Breast epithelium (tissue), 4 donors: ENCODE measurements around the gene BRAF. TPM values are rescaled to one million over a fixed set of nuclear protein-coding genes. Genes with fewer than 3 reads are reported as not detected.

Source experiments
- DNase-seq, 2 donors: peaks; one replicate each; pipeline ENCODE4 v3.0.0-alpha.2; 2019; ENCODE audit warnings: low spot score in 2 of 2
- H3K27ac ChIP-seq, 2 donors: fragments of 200-600 bp; sonication (generic) in 1 of 2; one replicate each; pipeline ENCODE4 v1.5.1; 2016 to 2019; ENCODE audit warnings: mild to moderate bottlenecking in 1 of 2
- H3K27me3 ChIP-seq, 2 donors: fragments of 200-600 bp; sonication (generic) in 1 of 2; one replicate each; pipeline versions ENCODE4 v1.5.1 to v1.6.0; 2017 to 2019; ENCODE audit warnings: control low read depth in 1 of 2, mild to moderate bottlenecking in 1 of 2
- H3K36me3 ChIP-seq: fragments of 200-600 bp; one replicate; pipeline ENCODE4 v1.5.1; 2019
- H3K4me1 ChIP-seq, 2 donors: fragments of 200-600 bp; sonication (generic); one replicate each; pipeline ENCODE4 v1.5.1; 2016 to 2019; ENCODE audit warnings: control low read depth in 1 of 2
- H3K4me3 ChIP-seq, 3 donors: fragments of 200-600 bp; sonication (generic); 1 replicate in 2 of 3; 2 replicates in 1 of 3; pipeline ENCODE4 v1.5.1; 2016 to 2019; ENCODE audit warnings: mild to moderate bottlenecking in 3 of 3, moderate library complexity in 2 of 3
- H3K9me3 ChIP-seq, 2 donors: fragments of 200-600 bp; sonication (generic) in 1 of 2; one replicate each; pipeline ENCODE4 v1.5.1; 2016 to 2019; ENCODE audit warnings: control low read depth in 1 of 2
- CTCF ChIP-seq, 3 donors: fragments of 450-650 bp; IDR thresholded peaks; one replicate each; pipeline ENCODE4 v1.5.1; 2016 to 2017; ENCODE audit warnings: antibody characterized with exemption in 3 of 3, mild to moderate bottlenecking in 3 of 3, moderate library complexity in 3 of 3
- POLR2A ChIP-seq: fragments of 450-650 bp; IDR thresholded peaks from one replicate; pipeline ENCODE4 v1.6.1; 2016; ENCODE audit warnings: antibody characterized with exemption, mild to moderate bottlenecking, moderate library complexity
- POLR2AphosphoS5 ChIP-seq, 3 donors: sonication (generic); formaldehyde crosslinking; IDR thresholded peaks; one replicate each; pipeline ENCODE4 v1.6.1; 2017; ENCODE audit warnings: antibody characterized with exemption in 3 of 3
- intact Hi-C: fragments of 100-400 bp; cut with DNase I; formaldehyde crosslinking; loops from one replicate; pipeline ENCODE4 v1.15.1; 2023; ENCODE audit warnings: low total_unique reads
- total RNA-seq, 3 donors: library from RNA; depleted of rRNA; stranded (reverse); fragments of >200 nt; gene quantifications; one replicate each; pipeline ENCODE4 v1.1.0, GENCODE V29; 2016

The BRAF gene
- total RNA-seq, 3 donors from 2014 or later = 42.1 to 106 (median 64.9) TPM

DNA sequence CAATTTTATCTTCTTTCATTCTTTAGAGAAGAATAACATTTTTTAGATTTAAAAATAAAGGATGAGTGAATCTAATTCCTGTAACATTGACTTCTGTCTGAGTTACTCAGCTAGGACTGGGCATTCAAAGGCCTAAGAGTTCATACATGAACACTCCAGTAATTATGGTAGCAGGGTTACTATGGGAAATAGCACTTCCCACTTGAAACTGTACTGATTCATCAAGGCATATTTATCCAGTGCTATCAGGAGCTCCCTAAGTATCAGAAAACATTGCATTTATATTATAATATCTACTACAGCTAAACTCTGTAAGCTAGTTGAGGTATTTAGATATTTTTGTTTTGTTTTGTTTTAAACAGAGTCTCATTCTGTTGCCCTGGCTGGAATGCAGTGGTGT is 186.4 kb downstream of the BRAF start:
- Histone ChIP-seq H3K4me3 (no peak overlapping the region), H3K27ac (no peak overlapping the region), H3K9me3 (no peaks in the 10 kb centered on the region), H3K27me3 (no peaks in the 10 kb centered on the region), H3K4me1 (no peaks in the 10 kb centered on the region), H3K36me3 (no peaks in the 10 kb centered on the region)
- TF ChIP-seq POLR2A = no peak
- no peak for TF ChIP-seq POLR2AphosphoS5 (IDR thresholded peaks at IDR 0.05)
- no peak for TF ChIP-seq CTCF (IDR thresholded peaks at IDR 0.05)
- intact Hi-C loops = loop anchor here (5.0 kb wide), 1 partner anchor 739 kb away; no protein-coding TSS in a partner anchor
- DNase-seq = no peak

GRCh38 chr7:140734729-140735128 is 190.0 kb downstream of the BRAF start:
- no peak overlapping the region for H3K4me3 ChIP-seq
- intact Hi-C loops = loop anchor here (5.0 kb wide), 1 partner anchor 743 kb away; no protein-coding TSS in a partner anchor

GRCh38 chr7:140734096-140734495 is 190.6 kb downstream of the BRAF start:
- no peaks in the 10 kb centered on the region for H3K36me3 ChIP-seq
- no peaks in the 10 kb centered on the region for H3K27me3 ChIP-seq
- no peak overlapping the region for H3K27ac ChIP-seq
- intact Hi-C loops = no loop called here
- no peak overlapping the region for H3K4me3 ChIP-seq
- no peak for DNase-seq
- TF ChIP-seq POLR2AphosphoS5 (IDR thresholded peaks at IDR 0.05) = no peak
- TF ChIP-seq CTCF (IDR thresholded peaks at IDR 0.05) = no peak
- no peak for TF ChIP-seq POLR2A
- no peaks in the 10 kb centered on the region for H3K9me3 ChIP-seq
- H3K4me1 ChIP-seq = no peaks in the 10 kb centered on the region

More at GRCh38 chr7:140734729-140735128, 190.0 kb downstream of the BRAF start:
- Histone ChIP-seq H3K27ac (no peak overlapping the region), H3K36me3 (no peaks in the 10 kb centered on the region), H3K4me1 (no peaks in the 10 kb centered on the region), H3K9me3 (no peaks in the 10 kb centered on the region), H3K27me3 (no peaks in the 10 kb centered on the region)
- TF ChIP-seq POLR2A = no peak
- no peak for TF ChIP-seq CTCF (IDR thresholded peaks at IDR 0.05)
- TF ChIP-seq POLR2AphosphoS5 (IDR thresholded peaks at IDR 0.05) = no peak
- DNase-seq = no peak

DNA sequence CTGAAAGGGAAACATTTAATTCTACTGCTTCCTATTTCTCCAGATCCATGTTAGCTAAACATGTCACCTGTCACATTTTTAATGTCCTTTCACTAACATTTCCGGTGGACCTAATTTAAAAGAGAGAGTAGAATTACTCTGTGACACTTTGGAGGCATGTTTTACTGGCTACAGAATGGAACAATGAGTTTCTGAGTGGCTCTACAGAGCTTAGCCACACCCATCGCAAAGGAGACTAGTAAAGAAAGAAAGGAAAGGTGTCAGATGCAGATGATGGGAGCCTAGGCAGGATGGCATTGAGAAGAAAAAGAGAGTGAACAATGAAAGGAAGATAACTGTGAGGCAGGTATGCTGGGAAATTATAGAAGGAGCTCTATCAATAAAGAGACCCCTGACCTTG is 192.3 kb downstream of the BRAF start:
- intact Hi-C loops = no loop called here

DNA sequence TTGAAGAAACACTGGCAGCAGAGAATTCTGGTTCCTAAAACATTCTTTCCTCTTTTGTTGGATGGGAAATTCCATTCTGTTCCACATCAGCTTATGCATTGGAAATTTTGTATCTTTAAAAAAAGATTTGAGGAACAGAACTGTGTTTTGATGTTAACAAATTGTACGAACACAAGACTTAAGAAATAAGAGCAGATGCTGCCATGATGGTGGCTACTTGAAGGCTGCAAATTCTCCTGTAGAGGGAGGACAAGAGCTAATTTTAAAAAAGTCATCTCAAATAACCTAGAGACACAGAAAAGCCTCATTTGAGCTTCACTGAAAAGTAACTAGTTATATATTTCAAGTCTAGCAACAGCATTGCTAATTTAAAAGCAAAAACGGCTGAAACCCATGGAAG is 198.4 kb downstream of the BRAF start:
- no peaks in the 10 kb centered on the region for H3K36me3 ChIP-seq
- H3K4me1 ChIP-seq = no peaks in the 10 kb centered on the region
- no peak for DNase-seq
- no peaks in the 10 kb centered on the region for H3K9me3 ChIP-seq
- no peak overlapping the region for H3K4me3 ChIP-seq
- no peak overlapping the region for H3K27ac ChIP-seq
- H3K27me3 ChIP-seq = no peaks in the 10 kb centered on the region
- intact Hi-C loops = no loop called here
- TF ChIP-seq POLR2A = no peak
- no peak for TF ChIP-seq CTCF (IDR thresholded peaks at IDR 0.05)
- TF ChIP-seq POLR2AphosphoS5 (IDR thresholded peaks at IDR 0.05) = no peak

More for the DNA sequence above, 192.3 kb downstream of the BRAF start:
- Histone ChIP-seq H3K4me1 (no peaks in the 10 kb centered on the region), H3K27ac (no peak overlapping the region), H3K27me3 (no peaks in the 10 kb centered on the region), H3K36me3 (no peaks in the 10 kb centered on the region), H3K4me3 (no peak overlapping the region), H3K9me3 (no peaks in the 10 kb centered on the region)
- DNase-seq = no peak
- TF ChIP-seq POLR2A = no peak
- TF ChIP-seq CTCF (IDR thresholded peaks at IDR 0.05) = no peak
- TF ChIP-seq POLR2AphosphoS5 (IDR thresholded peaks at IDR 0.05) = no peak
